Thyroid gland (tissue), 4 donors: Measurements from ENCODE around the gene LIMK1.

Experiments
- POLR2A ChIP-seq, 2 donors: fragments of 450-650 bp; IDR thresholded peaks; one replicate each; pipeline ENCODE4 v1.6.1; 2017; ENCODE audit warnings: antibody characterized with exemption in 2 of 2, mild to moderate bottlenecking in 2 of 2, moderate library complexity in 1 of 2
- TF ChIP-seq, protein P1 (sequence below), 6 experiments: fragments of 200-600 bp in 3 of 6; fragments of 450-650 bp in 3 of 6; sonication (generic) in 3 of 6; IDR thresholded peaks; one replicate each; pipeline ENCODE4 v1.5.1; 2016 to 2019; ENCODE audit warnings: antibody characterized with exemption in 6 of 6, mild to moderate bottlenecking in 2 of 6, inconsistent platforms in 1 of 6, moderate library complexity in 1 of 6

DNA sequence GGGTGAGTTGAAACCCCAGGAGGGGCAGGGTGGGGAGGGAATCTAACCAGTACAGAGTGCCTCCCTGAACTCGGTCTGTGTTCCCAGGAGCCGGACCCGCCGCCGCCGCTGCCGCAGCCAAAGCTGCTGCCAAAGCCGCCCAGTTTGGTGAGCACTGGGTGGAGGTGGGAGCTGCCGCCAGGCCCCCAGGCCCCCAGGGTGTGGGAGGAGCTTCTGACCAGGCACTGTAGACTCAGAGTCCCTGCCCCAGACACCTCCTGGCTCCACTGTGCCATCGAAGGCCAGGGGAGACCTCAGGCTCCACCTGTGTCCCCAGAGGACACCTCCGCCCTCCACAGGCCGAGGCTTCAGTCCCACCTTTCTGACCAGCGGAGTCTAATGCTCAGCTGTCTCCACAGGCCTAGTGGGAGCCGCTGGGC lies 20.4 kb upstream of the LIMK1 start:
- no peak for TF ChIP-seq POLR2A (IDR thresholded peaks at IDR 0.05)
- TF ChIP-seq, protein P1, sequence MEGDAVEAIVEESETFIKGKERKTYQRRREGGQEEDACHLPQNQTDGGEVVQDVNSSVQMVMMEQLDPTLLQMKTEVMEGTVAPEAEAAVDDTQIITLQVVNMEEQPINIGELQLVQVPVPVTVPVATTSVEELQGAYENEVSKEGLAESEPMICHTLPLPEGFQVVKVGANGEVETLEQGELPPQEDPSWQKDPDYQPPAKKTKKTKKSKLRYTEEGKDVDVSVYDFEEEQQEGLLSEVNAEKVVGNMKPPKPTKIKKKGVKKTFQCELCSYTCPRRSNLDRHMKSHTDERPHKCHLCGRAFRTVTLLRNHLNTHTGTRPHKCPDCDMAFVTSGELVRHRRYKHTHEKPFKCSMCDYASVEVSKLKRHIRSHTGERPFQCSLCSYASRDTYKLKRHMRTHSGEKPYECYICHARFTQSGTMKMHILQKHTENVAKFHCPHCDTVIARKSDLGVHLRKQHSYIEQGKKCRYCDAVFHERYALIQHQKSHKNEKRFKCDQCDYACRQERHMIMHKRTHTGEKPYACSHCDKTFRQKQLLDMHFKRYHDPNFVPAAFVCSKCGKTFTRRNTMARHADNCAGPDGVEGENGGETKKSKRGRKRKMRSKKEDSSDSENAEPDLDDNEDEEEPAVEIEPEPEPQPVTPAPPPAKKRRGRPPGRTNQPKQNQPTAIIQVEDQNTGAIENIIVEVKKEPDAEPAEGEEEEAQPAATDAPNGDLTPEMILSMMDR (IDR thresholded peaks at IDR 0.05) = no peak
